ENCODE measurements around the gene PLEKHM1.
A peak's percentile ranks its signal among the peaks of the same experiment; 100 is the strongest.
"Not testable (repeated sequence)": the region's sequence is repeated elsewhere in the genome, so short reads cannot be mapped to it uniquely, and the experiment has no call there.

Gene PLEKHM1
- 15.0 to 99.1 (median 45.0) reads per million in 17 experiments for total RNA-seq

DNA sequence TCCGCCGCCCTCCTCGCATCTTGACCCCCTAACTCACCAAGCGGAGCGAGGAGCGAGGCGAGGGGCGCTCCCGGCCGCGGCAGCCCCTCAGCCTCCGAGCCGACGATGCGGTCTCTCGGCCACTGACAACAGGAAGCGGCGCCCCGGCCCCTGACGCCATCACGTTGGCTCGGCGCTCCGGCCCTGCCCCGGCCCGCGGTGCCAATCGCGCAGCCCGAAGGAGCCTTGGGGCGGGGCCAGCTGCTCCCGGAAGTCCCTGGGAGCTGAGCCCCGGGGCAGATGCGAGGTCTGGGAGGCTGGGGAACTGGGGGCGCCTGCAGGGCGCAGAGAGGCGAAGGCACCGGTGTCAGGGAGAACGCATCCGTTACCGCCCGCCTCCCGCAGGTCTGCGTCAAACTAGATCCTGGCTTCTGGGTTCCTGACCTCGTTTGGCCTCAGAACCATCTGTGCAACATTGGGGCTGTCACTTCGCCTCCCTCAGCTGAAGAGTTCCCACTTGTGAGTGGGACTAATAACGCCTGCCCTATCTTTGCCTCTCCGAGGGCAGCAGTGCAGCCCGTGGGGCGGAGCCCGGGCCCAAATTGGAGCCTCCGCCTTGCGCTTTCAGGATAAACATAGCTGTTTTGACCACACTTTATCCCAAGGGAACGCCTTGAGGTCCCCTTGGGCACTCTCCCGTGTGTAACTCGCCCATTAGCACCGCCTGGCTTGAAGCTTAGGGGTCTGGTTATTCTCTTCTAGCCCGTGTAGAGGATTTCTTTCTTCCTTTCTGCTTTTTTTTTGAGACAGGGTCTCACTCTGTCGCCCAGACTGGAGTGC, at the start of gene PLEKHM1:
Gene PLEKHM1, minus strand, starts transcription at position 107 of the 819 bp plus-strand sequence. CDS start 8,237 bp downstream, outside the sequence.
- DNase-seq, result peak; percentile 87 to 95 (median 90)

DNA sequence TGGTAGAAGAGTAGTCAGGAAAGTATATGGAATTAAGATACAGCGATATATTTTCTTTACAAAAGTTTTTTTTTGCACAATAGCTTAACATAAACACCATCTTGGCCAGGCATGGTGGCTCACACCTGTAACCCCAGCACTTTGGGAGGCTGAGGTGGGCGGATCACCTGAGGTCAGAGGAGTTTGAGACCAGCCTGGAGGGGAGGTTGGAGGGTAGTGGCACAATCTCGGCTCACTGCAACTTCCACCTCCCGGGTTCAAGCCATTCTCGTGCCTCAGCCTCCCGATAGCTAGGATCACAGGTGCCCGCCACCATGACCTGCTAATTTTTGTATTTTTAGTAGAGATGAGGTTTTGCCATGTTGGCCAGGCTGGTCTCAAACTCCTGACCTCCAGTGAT, 47.6 kb upstream of the PLEKHM1 start:
- DNase-seq, result not testable (repeated sequence)

DNA sequence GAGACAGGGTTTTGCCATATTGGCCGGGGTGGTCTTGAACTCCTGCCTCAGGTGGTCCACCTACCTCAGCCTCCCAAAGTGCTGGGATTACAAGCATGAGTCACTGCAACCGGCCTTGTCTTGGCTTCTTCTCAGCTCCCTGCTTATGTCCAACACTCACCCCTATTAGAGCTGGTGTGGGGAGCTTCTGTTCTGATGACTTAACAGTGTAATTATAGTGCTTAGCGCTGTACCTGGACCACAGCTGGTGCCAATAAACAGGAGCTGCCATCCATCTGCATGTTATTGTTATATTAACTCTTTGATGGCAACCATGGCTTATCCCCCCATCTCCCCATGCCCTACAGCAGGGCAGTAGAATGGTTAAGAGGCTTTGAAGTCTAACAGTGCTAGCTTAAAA, 15.6 kb upstream of the PLEKHM1 start:
- DNase-seq, result not testable (repeated sequence)

DNA sequence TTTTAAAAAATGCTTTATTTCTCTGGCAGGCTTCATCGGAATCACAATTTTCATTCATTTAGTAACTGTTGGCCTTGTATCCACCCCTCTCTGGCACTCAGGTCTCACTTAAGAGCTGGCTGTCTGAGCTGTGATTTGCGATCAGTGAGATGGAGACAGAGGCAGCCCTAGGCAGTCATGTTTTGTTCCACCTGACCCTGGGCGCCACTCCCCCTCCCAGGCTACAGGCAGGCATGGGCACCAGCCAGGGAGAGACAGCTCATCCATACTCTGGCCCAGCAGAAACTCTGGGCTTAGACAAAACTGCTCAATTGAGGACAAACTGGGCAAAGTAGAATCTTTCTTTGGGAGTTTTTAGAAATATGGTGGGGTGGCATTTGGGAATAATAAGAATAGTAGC, 14.7 kb upstream of the PLEKHM1 start:
- DNase-seq, result not testable (repeated sequence)

DNA sequence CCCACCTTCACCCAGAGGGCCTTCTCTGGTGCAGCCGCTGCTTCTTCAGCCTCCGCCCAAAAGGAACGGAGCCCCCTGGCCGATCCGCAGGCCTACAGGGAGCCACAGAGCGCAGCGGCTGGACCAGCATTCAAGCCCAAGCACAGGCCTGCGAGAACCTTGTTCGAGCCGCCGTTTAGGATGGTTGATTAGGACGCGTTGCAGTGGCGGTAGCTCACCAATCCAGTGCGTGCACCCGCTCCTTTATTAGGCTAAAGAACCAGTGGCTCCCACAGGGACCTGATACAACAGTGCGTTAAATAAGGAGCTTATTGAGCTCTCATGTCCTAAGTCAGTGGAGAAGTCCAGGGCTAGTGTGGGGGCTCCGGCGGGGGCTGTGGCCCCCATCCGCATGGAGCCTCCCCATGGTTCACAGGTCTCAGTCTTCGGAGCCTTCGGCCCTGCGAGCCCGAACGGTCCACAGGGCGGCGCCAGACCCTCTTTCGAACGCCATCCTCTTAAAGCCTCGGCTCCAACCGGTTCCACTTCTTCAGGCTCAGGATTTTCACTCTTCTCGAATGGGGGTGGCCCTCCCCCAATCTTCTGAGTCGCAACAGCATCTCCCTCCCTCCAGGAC, 10.7 kb upstream of the PLEKHM1 start:
- DNase-seq, result peak in 1 of 4 experiments; percentile 26

DNA sequence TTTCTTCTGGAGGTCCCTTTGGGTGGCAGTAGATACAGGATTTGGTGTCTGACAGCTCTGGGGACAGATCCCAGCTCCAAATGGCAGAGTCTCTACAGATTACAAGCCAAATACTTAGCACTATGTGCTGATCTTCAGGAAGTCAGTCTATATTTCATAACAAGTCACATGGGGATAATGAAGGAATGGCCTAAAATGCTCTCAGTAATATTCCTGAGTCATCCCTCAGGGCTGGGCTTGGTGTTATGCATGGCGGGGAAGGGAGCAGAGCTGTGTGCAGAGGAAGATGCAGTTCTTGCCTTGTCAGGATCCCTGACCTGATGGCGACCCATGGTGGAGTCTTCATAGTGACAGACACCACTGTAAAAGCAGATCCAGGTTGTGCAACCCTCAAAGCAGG, 10.0 kb upstream of the PLEKHM1 start:
- DNase-seq, result peak; percentile 49 to 73 (median 64)

DNA sequence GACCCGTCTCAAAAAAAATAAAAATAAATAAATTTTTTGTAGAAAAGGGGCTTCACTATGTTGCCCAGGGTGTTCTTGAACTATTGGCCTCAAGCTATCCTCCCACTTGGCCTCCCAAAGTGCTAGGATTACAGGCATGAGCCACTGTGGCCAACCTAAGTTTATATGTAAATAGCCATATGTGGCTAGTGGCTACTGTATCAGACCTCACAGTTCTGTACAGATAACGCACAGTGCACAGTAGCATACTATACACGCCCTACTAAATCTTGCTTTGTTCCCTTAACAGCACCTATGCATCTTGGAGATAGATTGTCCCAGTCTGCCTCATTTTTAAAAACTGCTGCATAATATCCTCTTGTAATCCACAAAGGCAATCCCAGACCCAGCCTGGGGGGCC, 8.7 kb upstream of the PLEKHM1 start:
- DNase-seq, result not testable (repeated sequence)

DNA sequence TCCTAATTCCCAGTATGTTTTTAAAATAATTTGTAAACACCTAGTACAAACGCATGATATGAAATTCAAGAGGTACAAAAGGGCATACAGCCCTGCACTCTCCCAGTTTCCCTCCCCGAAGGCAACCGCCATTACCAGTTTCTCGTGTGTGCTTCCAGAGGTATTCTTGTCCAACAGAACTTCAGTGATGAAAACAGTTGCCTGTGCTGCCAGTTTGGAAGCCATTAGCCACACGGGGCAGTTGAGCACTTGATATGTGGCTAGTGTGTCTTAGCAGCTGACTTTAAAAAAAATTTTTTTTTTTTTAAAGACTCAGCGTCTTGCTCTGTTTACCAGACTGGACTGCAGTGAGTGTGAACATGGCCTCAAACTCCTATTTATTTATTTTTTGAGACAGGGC, 7.9 kb upstream of the PLEKHM1 start:
- DNase-seq, result not testable (repeated sequence)

DNA sequence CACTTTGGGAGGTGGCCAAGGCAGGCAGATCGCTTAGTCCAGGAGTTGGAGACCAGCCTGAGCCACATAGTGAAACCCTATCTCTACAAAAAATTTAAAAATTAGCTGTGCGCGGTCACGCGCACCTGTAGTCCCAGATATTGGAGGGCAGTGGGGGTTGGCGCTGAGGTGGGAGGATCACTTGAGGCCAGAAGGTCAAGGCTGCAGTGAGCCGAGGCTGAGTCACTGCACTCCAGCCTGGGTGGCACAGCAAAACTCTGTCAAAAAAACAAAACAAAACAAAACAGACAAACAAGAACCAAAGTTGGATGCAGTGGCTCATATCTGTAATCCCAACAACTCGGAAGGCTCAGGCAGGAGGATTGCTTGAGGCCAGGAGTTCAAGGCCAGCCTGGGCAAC, 6.9 kb upstream of the PLEKHM1 start:
- DNase-seq, result peak in 1 of 4 experiments; percentile 22

DNA sequence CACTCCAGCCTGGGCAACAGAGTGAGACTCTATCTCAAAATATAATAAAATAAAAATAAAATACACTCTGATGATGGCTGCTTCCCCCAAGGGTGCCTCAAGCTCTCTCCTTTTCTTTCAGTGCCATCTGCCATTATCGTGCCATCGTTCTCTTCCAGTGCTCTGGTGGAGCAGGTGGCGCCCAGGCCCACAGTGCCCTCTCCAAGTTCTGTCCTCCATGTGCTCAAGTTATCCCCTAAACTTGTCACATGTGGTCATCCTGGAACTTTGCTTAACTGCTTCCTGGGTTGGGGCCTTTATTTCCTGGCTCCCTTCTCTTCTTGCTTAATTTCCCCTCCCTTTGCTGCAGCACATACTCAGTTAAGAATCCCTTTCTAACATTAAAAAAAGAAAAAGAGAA, 6.0 kb upstream of the PLEKHM1 start:
- not testable (repeated sequence) for DNase-seq

DNA sequence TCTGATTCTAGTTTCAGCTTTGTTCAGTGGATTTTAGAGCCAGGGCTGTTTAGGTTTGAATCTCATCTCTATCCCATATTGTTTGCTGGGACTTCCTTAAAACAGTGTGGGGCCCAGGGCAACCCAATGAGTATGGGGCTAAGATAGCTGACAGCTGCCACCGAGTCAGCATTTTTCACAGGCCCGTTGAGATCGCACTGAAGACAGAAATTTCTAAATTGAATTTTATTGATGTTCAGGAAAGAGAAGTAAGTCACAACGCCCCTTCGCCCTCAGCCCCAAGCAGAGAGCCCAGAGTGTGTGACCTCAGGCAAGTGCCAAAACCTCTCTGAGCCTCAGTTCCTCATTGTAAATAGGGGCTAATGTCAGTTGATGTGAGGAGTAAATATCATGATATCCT, 4.0 kb upstream of the PLEKHM1 start:
- peak; percentile 71 to 83 (median 78) for DNase-seq

DNA sequence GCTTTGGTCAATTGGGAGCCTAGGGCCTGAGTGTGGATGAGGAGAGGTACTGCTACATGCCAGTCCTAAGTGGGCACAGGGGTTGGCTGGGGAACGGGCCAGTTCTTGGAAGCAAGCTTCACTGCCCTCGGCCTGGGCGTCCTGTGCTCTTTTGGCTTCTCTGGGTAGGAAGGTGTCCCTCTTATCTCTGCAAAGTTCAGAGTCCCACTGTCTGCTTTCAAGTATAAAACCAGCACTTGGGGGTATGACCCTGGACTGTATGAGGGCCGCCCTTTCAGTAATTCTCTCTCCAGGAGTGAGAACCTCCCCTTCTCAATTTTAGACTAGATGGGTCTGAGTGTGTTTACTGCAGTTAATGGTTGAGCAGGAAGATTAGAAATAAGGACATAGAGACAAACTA, 1.6 kb upstream of the PLEKHM1 start:
- DNase-seq, result not testable (repeated sequence)

DNA sequence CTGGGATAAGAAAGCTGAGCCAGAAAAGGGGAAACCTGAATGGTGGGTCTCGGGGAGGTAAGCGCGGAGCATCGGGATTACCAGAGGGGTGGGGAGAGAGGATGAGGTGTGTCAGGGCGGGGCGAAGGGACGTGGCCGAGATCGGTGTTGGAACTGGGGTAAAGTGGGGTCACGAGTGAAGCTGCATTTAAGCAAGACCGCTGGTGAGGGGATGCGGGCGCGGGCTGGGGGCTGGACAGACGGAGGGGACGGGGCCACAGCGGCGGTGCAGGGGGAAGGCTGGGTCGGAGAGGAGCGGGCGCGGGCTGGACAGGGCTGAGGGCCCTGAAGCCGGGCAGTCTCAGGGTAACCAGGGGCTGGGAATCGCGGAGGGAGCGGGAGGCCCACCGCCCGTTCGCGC, 323 bp downstream of the PLEKHM1 start:
- peak in 3 of 4 experiments; percentile 10 to 19 (median 14) for DNase-seq

DNA sequence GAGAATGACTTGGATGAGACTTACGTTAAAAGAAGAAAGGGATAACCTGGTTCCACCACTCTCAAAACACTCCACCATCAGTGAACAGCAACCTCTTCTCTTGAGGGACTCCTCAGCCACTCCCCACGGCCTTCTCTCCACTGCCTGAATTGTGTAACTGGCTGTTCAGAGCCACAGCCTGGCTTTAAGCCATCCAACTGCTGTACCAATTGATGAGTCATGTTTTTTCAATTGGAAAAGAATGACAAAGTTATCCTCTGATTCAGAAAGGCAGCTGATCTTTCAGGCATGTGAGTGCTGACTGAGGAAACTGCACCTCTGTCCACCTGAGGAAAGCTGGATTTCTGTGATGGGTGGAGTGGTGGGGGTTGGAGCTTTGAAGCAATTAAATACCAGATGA, 2.8 kb downstream of the PLEKHM1 start:
- peak; percentile 70 to 82 (median 76) for DNase-seq

DNA sequence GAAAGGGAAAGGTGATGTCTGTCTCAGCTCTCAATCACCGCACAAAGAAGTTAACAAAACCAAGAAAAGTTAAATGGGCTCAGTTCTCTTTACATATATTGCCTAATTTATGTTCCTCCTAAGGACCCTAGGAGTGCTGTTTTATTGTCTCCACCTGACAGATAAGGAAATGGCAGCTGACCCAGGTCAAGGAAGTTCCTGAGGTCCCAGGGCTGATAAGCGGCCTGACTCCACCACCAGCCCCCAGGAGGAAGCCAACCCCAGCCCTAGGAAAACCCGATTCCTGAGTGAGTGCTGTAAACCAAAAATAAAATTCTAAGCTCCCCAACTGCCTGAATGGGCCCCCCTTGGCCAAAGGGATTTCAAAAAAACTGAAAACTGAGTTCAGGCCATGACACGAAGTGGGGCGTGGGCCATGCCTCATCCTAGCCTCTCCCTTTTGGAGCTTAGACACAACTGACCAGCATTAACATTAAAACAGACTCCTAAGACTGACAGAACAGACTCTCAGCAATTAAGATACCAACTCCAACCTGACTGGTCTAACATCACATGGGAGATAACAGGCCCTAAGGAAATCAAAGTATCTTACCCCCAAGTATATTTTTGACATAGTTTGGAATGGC, 6.8 kb downstream of the PLEKHM1 start:
- DNase-seq, result not testable (repeated sequence)

DNA sequence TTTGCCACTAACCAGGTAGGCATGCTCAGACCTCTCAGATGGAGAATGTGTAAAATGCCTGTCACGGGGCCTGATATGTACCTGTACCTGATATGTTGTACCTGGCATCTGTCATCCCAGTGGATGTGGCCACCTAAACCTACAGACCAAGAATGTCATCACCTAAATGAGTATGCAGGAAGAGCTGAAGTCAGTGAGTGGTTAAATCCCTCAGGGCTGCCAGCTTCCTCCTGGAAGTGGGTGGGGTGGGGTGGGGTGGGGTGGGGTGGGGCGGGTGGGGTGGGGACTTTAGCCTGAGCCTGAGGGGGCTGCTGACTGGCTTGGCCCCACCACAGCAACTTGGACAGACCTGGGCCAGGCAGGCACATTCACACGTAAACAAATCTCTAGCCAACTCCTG, 7.3 kb downstream of the PLEKHM1 start:
- not testable (repeated sequence) for DNase-seq

DNA sequence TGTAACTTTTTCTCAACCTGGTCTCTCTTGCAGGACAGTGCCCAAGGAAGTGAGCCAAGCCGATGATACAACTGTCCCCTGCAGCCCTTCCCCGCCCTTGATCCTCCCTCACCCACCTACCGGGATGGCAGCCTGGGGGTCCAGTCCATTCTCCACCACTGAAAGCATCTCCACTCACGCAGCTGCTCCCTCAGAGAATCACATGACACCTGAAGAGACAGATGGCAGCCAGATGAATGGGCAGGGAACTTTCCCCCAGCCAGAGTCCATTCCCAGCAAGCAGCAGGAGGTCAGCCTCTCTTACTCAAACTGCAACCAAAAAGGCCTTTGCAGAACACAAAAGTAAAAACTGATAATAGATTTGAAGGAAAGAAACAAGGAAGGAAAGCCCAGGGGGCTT, 8.2 kb downstream of the PLEKHM1 start:
- DNase-seq, result not testable (repeated sequence)

DNA sequence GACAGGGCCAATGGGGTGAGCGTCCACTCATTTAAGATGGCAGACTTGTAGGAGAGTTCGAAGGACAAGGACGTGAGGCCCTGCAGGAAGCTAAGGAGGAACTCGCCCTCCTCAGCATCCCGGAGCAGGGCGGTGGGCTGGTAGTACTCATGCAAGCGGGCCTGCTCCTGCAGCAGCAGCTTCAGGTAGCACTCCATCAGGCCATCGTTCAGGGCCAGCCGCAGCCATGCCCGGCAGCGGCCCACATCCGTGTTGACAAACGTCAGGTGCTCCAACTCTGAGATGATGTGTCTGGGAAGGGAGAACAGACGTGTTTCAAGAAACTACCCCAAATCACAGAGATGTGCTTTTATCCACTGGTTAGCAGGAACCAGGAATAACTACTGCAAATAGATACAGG, 15.1 kb downstream of the PLEKHM1 start:
- DNase-seq, result not testable (repeated sequence)

DNA sequence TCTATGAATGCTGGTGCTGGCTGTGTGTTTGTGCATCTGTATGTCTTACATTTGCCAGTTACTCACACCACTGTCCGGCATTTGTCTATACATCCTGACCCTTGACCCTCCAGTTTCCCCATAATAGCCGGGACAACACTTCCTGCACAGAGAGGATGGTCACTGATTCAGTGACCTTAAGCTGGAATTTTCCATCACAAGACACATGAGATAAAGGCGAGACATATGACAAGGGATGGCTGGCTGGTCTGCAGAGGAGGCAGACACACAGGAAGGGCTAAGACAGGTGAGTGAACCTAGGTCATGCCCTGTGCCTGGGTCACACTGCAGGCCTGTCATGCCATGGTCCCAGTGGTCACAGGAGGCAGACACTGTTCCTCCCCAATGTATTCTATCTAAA, 18.3 kb downstream of the PLEKHM1 start:
- not testable (repeated sequence) for DNase-seq

DNA sequence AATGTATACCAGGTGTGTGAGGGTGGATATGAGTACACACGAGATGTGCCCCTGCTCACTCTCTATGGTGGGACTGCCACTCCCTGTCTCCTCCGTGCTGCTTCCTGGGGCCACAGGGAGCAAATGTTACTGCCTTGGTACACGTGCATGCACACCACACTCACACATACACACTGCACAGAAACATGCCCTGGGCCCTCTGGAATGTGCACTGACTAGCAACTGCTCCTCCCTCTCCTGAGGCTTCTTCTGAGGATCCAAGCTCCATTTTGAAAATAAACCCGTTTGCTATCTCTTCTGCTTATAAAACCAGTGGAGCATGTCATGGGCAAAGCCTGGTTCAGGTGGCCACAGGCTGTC, 21.3 kb downstream of the PLEKHM1 start:
- DNase-seq, result not testable (repeated sequence)

DNA sequence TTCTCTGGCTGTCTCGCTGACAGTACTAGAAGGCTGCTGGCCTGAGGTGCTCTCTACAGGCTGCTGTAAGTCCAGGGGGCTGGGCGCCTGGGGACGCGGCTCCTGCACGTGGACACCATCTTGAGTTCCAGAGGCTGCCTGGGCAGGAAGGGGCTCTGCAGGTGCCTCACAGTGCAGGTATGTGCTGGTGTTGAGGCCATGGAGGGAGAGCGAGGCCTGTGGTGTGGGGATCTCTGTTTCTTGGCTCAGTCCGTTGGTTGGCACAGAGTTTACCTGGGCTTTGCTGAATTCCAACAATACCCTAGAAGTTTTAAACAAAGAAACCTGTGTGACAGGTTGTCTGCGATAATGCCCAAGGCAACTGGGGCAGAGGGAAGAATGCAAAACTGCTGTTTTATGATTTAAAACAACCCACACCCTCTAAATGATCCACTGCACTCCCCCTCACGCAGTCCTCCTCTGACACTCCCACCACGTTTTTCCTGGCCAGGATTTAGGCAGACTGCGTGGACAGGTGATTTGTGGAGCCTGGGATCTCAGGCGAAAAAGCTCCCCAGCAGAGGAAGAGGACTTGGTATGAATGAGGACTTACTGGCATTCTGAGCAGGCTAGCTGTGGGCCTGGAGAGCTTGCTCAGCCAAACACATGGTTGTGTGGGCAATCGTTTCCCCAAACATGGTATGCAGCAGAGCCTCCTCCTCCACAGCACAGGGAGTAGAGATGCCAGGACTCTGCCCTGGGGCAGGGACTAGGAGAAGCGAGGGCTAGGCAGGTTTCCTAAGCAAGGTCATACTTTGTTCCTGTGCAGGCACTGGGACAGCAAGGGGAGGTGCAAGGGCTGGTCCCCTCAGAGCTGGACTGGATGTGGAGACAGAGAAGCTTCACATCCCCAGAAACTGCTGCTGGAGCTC, 22.0 kb downstream of the PLEKHM1 start:
- DNase-seq, result not testable (repeated sequence)
